NCI-H526 (cell line): ENCODE measurements around the gene GOLGA6L2.
"Not testable (repeated sequence)": the region's sequence is repeated elsewhere in the genome, so short reads cannot be mapped to it uniquely, and the experiment has no call there.

Experiments
- DNase-seq, 2 experiments: peaks; one replicate each; lab custom pipeline; 2025; lab: John Stamatoyannopoulos, UW

GOLGA6L2 gene

GRCh38 chr15:23425327-23425726, 21.7 kb downstream of the GOLGA6L2 start:
- not testable (repeated sequence) for DNase-seq

- no peak for DNase-seq
Observed at GRCh38 chr15:23424111-23424904, 22.7 kb downstream of the GOLGA6L2 start.

GRCh38 chr15:23422946-23423708, 23.9 kb downstream of the GOLGA6L2 start:
- DNase-seq: no peak

- DNase-seq: no peak
Observed at GRCh38 chr15:23422099-23422945, 24.7 kb downstream of the GOLGA6L2 start.

- DNase-seq: no peak
Observed at GRCh38 chr15:23420806-23421575, 26.1 kb downstream of the GOLGA6L2 start.

- no peak for DNase-seq
Observed at GRCh38 chr15:23416349-23417276, 30.4 kb downstream of the GOLGA6L2 start.

- DNase-seq: not testable (repeated sequence)
Observed at GRCh38 chr15:23415866-23416265, 31.2 kb downstream of the GOLGA6L2 start.

GRCh38 chr15:23415321-23415865, 31.6 kb downstream of the GOLGA6L2 start:
- DNase-seq: no peak

- not testable (repeated sequence) for DNase-seq
Observed at GRCh38 chr15:23412881-23413600, 34.0 kb downstream of the GOLGA6L2 start.

GRCh38 chr15:23411841-23412240, 35.2 kb downstream of the GOLGA6L2 start:
- no peak for DNase-seq

- DNase-seq: no peak
Observed at GRCh38 chr15:23403550-23403949, 43.5 kb downstream of the GOLGA6L2 start.

- no peak for DNase-seq
Observed at GRCh38 chr15:23402544-23402943, 44.5 kb downstream of the GOLGA6L2 start.

- no peak for DNase-seq
Observed at GRCh38 chr15:23402140-23402539, 44.9 kb downstream of the GOLGA6L2 start.

GRCh38 chr15:23401627-23402026, 45.4 kb downstream of the GOLGA6L2 start:
- DNase-seq: no peak

GRCh38 chr15:23399207-23399606, 47.8 kb downstream of the GOLGA6L2 start:
- DNase-seq: not testable (repeated sequence)

GRCh38 chr15:23398357-23398756, 48.7 kb downstream of the GOLGA6L2 start:
- not testable (repeated sequence) for DNase-seq

- DNase-seq: no peak
Observed at GRCh38 chr15:23397779-23398178, 49.3 kb downstream of the GOLGA6L2 start.

- DNase-seq: no peak
Observed at GRCh38 chr15:23395832-23396231, 51.2 kb downstream of the GOLGA6L2 start.

- no peak for DNase-seq
Observed at GRCh38 chr15:23395030-23395692, 51.9 kb downstream of the GOLGA6L2 start.
